Measurements from ENCODE around the gene ELOVL6. TPM values are rescaled to one million over a fixed set of nuclear protein-coding genes. Genes with fewer than 3 reads are reported as not detected.
"Not testable (repeated sequence)": the region's sequence is repeated elsewhere in the genome, so short reads cannot be mapped to it uniquely, and the experiment has no call there.

ELOVL6 gene
- total RNA-seq, 3 donors from 2014 or later (not counting 1 experiment from before 2014, with no cell fraction given): 25.0 to 35.2 (median 30.9) TPM

- H3K27ac ChIP-seq (ENCODE audit: low read length): no peak overlapping the region
- intact Hi-C loops (cut with micrococcal nuclease): no loop called here
- TF ChIP-seq CTCF (IDR thresholded peaks at IDR 0.05): no peak
- peaks cover 6% of the 10 kb centered on the region for H3K36me3 ChIP-seq (ENCODE audit: control insufficient read depth, insufficient read depth, low read length)
- DNase-seq (no peak), ATAC-seq (no peak)
- Mint-ChIP-seq H3K36me3 (peaks cover 15% of the 10 kb centered on the region), H3K4me1 (peaks cover 11 to 20% of the 10 kb centered on the region in 2 donors), H3K9me3 (no peaks in the 10 kb centered on the region), H3K27me3 (ENCODE audit: low read depth in 2 of 2) (no peaks in the 10 kb centered on the region), H3K27ac (peak overlapping the region in 1 of 2 donors; percentile 8), H3K4me3 (no peak overlapping the region)
- H3K4me3 ChIP-seq (ENCODE audit: low read length): no peak overlapping the region
- H3K4me1 ChIP-seq (ENCODE audit: control insufficient read depth, insufficient read depth, low read length): no peaks in the 10 kb centered on the region
- 93% methylated on average over 5 of the region's 5 CpGs for WGBS (ENCODE audit: insufficient coverage)
- no peaks in the 10 kb centered on the region for H3K27me3 ChIP-seq (ENCODE audit: control insufficient read depth, insufficient read depth, low read length)
- no peaks in the 10 kb centered on the region for H3K9me3 ChIP-seq (ENCODE audit: control insufficient read depth, insufficient read depth, low read length)
These were observed 151.8 kb downstream of the ELOVL6 start for GRCh38 chr4:110046588-110047049.

- Mint-ChIP-seq H3K27me3 (ENCODE audit: low read depth in 2 of 2) (no peaks in the 10 kb centered on the region), H3K9me3 (no peaks in the 10 kb centered on the region), H3K36me3 (no peaks in the 10 kb centered on the region), H3K27ac (peak overlapping the region in 1 of 2 donors; percentile 52), H3K4me1 (peaks cover 0 to 5% of the 10 kb centered on the region in 2 donors), H3K4me3 (no peak overlapping the region)
- intact Hi-C loops (cut with micrococcal nuclease): no loop called here
- no peaks in the 10 kb centered on the region for H3K4me1 ChIP-seq (ENCODE audit: control insufficient read depth, insufficient read depth, low read length)
- no peak for DNase-seq
- no peak for ATAC-seq
- no peak overlapping the region for H3K27ac ChIP-seq (ENCODE audit: low read length)
- TF ChIP-seq CTCF (IDR thresholded peaks at IDR 0.05): no peak
- no peaks in the 10 kb centered on the region for H3K9me3 ChIP-seq (ENCODE audit: control insufficient read depth, insufficient read depth, low read length)
- no peaks in the 10 kb centered on the region for H3K36me3 ChIP-seq (ENCODE audit: control insufficient read depth, insufficient read depth, low read length)
- no peaks in the 10 kb centered on the region for H3K27me3 ChIP-seq (ENCODE audit: control insufficient read depth, insufficient read depth, low read length)
- no peak overlapping the region for H3K4me3 ChIP-seq (ENCODE audit: low read length)
- 30% methylated on average over 9 of the region's 13 CpGs for WGBS (ENCODE audit: insufficient coverage)
These were observed 155.6 kb downstream of the ELOVL6 start for GRCh38 chr4:110042545-110043517.

- no peaks in the 10 kb centered on the region for H3K27me3 ChIP-seq (ENCODE audit: control insufficient read depth, insufficient read depth, low read length)
- H3K27ac Mint-ChIP-seq: no peak overlapping the region
- H3K27me3 Mint-ChIP-seq (ENCODE audit: low read depth in 2 of 2): no peaks in the 10 kb centered on the region
- H3K36me3 Mint-ChIP-seq: no peaks in the 10 kb centered on the region
- DNase-seq: no peak
- H3K9me3 ChIP-seq (ENCODE audit: control insufficient read depth, insufficient read depth, low read length): no peaks in the 10 kb centered on the region
- WGBS (ENCODE audit: insufficient coverage): 15% methylated on average over 1 of the region's 1 CpG
- H3K4me3 ChIP-seq (ENCODE audit: low read length): no peak overlapping the region
- intact Hi-C loops (cut with micrococcal nuclease): no loop called here
- no peak for ATAC-seq
- H3K36me3 ChIP-seq (ENCODE audit: control insufficient read depth, insufficient read depth, low read length): no peaks in the 10 kb centered on the region
- no peak overlapping the region for H3K27ac ChIP-seq (ENCODE audit: low read length)
- H3K9me3 Mint-ChIP-seq: no peaks in the 10 kb centered on the region
- H3K4me1 ChIP-seq (ENCODE audit: control insufficient read depth, insufficient read depth, low read length): no peaks in the 10 kb centered on the region
- peaks cover 0 to 5% of the 10 kb centered on the region in 2 donors for H3K4me1 Mint-ChIP-seq
- TF ChIP-seq CTCF (IDR thresholded peaks at IDR 0.05): no peak
- H3K4me3 Mint-ChIP-seq: no peak overlapping the region
These were observed 156.7 kb downstream of the ELOVL6 start for GRCh38 chr4:110041735-110042134.

- WGBS (ENCODE audit: insufficient coverage): 94% methylated on average over 11 of the region's 11 CpGs
- H3K27me3 Mint-ChIP-seq (ENCODE audit: low read depth in 2 of 2): peaks cover 8 to 14% of the 10 kb centered on the region in 2 donors
- DNase-seq; H3K36me3 Mint-ChIP-seq; H3K27me3 ChIP-seq (ENCODE audit: control insufficient read depth, insufficient read depth, low read length); H3K4me1 Mint-ChIP-seq; H3K36me3 ChIP-seq (ENCODE audit: control insufficient read depth, insufficient read depth, low read length); H3K9me3 ChIP-seq (ENCODE audit: control insufficient read depth, insufficient read depth, low read length); H3K9me3 Mint-ChIP-seq; ATAC-seq; intact Hi-C loops (cut with micrococcal nuclease); H3K4me3 ChIP-seq (ENCODE audit: low read length); H3K27ac Mint-ChIP-seq; H3K4me3 Mint-ChIP-seq; H3K4me1 ChIP-seq (ENCODE audit: control insufficient read depth, insufficient read depth, low read length); H3K27ac ChIP-seq (ENCODE audit: low read length): not testable (repeated sequence)
These were observed 159.3 kb downstream of the ELOVL6 start for GRCh38 chr4:110039164-110039563.
